Astrocyte of the hippocampus (primary cell): ENCODE data around the gene TDRD9.
"Not testable (repeated sequence)": the region's sequence is repeated elsewhere in the genome, so short reads cannot be mapped to it uniquely, and the experiment has no call there.

Source experiments
- DNase-seq: peaks from one replicate; pipeline ENCODE4 v3.0.0; 2011; ENCODE audit warnings: low read depth, low spot score

TDRD9 gene

DNA sequence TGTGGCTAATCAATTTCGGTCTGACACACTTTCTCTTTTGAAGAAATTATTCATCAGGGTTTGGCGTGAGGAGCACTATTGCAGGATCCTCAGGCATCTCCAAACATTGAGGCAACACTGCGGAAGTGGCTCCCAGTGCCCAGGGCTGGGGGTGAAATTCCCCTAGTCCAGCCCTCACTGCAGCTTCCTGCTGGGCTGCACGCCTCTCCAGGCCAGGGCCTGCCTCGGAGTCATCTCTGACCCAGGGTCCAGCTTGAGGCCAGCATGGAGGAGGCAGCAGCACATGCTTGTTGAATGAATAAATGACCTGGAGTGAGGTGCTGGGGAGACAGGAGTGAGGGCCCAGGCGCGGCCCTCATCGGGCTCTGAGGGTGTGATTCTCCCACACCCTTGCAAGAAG is 36.0 kb upstream of the TDRD9 start:
- no peak for DNase-seq

DNA sequence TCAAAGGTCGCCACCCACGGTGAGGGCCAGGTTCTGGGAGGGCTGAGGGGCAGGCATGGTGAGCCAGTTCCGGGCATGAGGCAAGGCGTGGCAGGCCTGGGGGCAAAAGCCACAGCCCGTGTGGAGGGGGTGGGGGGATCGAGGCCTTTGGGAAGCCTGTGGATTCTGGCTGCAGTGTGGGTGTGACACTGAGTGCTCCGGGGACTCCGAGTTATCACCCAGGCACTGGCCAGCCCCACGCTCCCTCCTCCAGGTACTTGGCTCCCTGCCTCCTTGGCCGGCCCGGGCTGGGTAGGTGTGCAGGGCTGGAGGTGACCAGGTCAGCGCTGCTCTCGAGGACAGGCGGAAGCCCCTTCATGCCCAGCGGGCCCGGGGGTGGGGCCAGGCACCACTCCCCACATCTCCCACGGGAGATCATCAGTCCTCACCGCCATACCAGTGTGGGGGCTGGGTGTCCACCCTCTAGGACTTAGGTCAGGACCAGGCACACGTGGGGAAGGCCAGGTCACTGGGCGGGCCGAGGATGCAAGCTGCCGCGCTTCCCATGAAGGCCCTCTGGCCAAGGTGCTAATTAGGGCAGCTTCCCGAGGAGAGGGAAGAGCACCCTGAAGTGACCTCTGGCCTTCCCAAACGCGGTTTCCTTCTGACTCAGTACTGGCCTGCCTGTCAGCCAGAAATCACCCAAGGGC is 34.1 kb upstream of the TDRD9 start:
- no peak for DNase-seq

DNA sequence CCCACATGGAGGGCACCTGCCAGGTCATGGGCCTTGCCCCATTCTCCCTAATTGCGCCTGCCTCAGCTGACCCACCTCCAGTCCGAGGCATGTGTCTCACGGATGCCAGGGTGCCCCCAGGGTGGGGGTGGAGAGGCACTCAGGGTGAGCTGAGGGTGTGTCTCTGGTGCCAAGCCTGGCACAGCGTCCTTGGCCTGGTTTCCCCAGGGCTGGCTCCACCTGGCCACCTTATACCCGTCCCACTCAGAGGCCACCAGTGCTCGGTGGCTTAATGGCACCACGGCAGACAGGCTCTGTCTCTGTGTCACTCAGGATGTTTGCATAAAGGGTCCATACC is 33.6 kb upstream of the TDRD9 start:
- DNase-seq: no peak

DNA sequence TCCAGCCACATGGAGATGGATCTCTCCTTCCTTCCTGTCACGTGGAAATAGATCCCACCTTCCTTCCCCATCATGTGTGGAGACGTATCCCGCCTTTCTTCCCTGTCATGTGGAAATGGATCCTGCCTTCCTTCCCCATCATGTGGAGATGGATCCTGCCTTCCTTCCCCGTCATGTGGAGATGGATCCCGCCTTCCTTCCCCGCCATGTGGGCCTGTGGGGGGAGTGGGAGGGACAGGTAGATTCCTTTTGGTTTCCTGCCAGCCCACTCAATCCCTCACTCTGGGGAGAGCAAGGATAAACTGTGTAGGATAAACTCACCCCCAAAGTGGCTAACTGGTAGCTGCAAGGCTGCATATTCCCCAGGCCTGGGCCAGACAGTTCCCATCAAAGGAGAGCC is 31.7 kb upstream of the TDRD9 start:
- no peak for DNase-seq

DNA sequence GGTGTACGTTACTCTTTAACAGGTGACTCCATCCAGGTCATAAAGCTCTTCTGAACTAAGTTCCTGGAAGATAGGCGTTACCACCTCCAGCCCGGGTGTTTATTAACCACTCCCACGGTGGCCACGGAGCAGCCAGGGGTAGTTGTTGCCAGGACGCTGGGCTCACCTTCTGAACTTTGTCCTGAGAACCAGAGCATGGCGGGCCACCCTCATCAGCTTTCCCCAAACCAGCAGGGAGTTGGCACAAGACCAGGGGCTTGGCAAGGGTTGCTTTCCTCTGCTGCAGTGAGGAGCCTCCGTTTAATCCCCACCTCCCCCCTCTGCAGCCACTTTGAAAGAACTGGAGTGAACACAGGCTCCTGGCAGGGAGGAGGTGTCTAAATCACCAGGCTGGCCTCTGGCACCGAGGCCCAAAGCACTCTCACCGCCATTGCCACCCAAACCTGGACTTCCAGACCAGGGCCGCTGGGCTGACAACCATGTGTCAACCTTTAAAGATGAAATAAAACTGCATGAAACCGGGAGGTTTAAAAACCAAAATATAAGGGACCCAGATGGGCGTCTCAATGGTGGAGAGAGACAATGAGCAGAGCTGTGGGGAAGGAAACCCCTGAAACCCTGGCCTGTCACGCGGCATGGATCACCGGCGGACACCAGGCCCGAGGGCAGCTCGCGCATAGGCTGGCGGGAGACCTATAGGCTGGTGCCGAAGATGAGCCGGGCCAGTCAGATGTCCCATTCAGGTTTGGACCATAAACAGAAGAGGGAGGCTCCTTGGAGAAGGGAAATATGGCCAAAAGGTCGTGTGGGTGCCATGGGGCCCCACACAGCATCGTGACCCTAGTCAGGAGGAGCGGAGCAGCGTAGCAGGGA is 30.9 kb upstream of the TDRD9 start:
- DNase-seq: no peak

DNA sequence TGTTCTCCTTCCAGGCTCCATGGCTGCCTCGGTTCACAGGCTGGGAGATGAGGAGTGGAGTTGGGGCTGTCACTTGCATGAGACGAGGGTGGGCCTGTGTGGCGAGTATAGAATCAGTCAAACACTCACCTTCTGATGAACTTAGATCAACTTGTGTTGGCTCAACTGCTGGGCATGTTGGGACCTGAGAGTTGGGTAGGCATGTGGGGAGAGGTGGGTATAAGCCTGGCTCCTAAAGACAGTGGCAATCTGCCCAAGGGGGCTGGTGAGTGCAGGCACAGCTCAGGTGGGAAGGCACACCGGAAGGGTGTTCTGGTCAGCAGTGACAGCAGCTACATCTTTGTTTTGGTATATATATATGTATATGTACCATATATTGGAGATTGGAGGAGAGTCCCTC is 30.1 kb upstream of the TDRD9 start:
- DNase-seq: no peak

DNA sequence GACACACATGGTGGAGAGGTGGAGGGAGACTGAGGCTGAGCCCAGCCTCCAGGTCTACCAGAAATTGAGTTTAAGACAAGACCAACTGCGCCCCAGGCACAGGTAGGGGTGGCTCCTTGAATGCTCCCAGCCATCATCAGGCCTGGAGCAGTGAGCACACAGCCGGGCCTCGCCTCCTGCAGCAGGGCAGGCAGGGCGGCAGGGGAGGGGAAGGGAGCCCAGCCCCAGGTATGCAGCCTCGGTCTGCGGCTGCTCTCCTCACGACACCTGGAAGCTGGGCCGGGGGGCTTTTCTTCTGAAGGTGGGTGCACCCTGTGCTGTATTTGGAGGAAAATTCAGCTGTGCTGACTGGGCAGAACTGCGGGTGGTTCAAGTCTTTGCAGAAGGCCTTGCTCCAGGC is 29.5 kb upstream of the TDRD9 start:
- DNase-seq: no peak

DNA sequence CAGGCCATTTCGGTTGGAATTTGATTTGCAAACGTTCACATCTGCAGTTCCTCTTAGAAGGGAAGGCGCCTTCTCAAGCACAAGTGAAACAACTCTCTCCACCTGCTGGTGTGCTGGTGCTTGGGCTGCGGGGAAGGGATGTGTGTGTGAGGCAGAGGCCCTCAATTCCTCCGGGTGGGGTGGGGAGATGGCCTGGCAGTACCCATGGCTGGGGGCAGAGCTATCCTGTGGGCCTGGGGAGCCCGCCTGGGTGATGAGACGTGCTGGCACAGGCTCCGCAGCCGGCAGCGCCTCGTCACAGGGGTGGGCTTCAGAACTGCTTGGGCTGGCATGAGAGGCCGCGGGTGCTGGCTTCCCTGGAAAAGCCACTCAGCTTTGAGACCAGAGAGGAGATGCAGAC is 28.9 kb upstream of the TDRD9 start:
- no peak for DNase-seq

DNA sequence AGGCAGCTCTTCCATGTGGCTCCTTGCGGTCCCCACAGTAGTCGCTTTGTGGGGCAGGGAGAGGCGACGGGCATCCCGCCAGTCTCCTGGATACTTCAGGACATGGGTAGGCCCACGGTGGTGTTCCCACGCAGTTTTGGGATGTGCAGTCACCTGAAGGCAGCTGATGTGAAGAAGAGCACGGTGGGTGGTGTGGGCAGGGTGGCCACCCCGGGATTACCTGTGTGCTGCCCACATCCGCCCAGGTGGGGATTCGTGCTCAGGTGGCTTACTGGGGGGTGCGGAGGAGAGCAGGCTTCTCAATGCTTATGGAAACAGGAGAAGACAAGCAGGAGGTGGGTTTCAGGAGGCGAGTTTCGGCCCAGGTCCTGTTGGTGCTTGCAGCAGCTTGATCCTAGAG is 28.4 kb upstream of the TDRD9 start:
- no peak for DNase-seq

DNA sequence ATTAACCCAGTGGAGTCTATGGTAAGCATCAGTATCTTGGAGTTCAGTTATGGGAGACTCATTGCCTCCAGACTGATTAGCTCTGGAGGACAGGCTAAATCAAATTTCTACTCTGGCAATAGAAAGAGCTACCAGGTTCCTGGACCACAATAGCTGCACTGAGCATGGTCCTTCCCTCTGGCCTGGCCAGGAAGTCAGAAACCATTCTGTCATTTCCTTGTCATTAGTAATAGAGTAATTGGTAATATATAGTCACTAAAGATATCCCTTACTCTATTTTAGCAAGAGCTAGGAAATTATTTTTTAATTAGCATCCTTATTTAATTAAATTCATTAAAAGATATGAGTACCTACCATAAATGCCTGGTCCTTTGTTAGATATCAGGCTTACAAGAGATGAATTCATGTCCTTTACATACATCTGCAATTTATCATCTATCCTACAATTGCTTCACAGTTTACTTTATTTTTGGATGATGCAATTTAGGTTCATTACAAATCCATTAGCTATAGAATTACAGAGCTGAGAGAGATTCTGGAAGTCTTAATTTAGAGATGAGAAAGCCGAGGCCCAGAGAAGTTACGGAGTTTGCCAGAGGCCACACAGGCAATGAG is 23.7 kb upstream of the TDRD9 start:
- DNase-seq: no peak

DNA sequence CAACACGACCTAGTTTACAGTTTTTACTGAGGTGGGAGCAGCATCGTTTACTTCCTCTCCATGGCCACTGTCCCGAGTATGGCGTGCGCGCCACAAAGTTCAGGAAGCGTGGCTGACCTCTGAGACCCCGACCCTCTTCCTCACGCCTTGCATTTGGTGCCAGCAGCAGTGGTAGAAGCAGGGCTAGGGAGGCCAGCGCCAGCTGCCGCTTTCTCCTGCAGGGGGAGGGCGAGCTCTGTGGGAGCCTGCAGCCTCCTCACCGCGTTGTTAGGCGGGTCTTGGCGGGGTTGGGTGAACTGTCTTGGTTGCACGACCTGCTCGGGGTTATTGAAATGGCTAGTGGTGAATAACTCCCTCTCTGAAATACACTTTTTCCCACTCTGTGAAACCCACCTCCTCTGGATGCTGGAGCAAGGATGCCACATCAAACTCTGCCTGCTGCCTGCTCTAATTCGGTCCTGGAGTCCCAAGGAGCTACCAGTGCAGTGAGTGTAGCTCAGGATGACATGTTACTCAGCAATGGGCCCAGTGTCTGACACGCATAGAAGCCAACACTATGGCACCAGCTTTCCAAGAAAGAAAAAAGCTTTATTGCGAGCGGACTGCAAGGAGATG is 22.3 kb upstream of the TDRD9 start:
- DNase-seq: no peak

DNA sequence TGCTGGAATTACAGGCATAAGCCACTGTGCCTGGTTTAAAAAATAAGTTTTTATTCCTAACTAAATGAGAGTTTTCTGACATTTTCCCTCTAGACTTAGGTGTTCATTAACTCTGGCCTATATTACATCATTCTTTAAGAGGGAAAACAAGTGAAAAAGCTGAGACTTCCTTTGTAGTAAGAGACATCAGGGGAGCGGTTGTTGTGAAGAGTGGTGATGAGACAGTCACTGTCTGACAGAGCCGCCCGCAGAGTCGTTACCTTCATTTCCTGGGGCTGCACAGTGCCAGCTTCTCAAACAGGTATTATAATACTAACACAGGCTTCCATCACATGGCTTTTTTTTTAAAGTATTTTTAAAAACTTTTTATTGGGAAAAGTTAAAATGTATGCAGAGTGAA is 19.7 kb upstream of the TDRD9 start:
- DNase-seq: no peak

DNA sequence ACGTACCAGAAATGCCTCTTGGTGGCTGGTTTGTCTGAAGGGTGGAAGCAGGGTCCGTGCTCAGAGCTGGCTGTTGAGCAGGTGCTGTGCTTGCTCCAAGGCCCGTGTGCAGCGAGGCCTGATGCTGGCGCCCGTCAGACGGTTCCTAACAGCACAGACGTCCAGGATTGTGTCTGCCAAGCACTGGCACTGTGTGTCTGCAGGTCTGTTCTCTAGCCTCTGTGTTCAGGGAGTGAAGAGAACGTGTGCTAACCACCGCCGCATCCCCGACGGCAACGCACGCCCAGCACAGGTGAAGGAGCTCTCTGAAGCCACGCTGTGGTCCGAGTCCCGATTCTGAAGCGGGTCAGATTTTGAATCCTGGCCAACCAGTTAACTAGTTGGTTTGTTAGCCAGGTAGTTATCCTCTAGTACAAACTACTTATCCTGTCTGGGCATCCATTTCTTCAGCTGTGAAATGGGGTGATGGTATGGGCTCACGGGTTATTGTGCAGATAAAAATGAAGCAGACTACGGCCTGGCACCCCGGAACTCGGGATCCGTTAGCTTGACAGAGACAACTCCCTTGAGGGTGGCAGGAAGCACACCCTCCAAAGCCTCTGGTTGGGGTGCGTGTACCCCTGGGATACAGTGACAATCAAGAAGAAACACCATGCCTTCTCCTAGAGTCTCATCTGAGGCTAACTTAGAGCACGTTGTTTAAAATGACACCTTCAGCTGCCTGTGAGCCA is 18.6 kb upstream of the TDRD9 start:
- DNase-seq: no peak

DNA sequence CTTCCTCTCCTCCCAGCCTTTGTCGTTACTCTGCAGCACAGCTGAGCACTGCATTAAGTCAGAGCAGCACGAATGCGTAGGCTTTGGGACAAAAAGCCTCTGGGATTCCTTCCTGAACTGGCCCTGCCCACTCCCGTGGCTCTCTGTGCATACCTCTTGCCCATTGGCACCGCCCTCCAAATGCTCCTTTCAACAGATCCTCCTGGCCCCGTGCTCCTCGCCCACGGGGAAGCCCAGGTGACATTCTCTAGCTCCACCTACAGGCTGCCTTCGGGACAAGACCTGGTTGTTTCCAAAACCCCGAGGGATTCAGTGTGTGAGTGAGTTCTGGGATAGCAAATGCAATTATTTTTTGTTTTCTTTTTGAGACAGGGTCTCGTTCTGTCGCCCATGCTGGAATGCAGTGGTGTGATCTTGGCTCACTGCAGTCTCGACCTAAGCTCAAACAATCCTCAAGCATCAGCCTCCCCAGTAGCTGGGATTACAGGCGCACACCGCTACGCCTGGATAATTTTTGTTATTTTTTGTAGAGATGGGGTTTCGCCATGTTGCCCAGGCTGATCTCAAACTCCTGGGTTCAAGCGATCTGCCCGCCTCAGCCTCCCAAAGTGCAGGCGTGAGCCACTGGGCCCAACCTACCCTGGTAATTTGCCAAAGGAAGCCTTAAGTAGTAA is 17.9 kb upstream of the TDRD9 start:
- peak; percentile 95 for DNase-seq

DNA sequence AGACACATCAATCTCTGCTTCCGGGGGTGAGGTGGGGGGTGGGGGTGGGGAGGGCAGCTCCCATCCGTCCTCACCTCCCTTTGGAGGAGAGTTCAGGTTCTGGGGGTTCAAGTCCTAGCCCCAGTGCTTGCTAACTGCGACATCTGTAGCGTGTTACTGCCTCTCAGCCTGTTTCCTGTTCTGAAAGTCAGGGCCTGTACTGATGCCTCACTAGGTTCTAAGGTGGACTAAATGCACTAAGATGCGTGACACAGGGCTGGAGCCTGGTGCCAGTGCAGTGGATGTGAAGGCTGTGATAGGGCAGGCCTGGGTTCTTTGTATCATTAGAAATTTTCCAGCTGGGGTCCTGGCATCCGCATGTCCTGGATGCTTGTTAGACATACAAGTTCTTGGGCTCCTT is 17.3 kb upstream of the TDRD9 start:
- no peak for DNase-seq

DNA sequence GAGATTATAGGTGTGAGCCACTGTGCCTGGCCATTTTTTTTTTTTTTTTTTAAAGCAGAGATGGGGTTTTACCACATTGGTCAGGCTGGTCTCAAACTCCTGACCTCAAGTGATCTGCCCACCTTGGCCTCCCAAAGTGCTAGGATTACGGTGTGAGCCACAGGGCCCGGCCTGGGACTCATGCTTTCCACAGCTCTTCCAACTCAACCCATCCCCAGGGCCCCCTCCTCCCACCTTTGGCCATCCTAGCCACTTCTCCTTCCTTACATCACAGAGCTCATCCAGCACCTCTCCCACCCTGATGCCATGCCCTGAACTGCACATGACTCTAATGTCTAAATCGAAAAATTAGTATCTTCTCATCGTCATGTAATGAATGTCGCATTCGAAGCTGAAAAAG is 12.6 kb upstream of the TDRD9 start:
- DNase-seq: no peak

DNA sequence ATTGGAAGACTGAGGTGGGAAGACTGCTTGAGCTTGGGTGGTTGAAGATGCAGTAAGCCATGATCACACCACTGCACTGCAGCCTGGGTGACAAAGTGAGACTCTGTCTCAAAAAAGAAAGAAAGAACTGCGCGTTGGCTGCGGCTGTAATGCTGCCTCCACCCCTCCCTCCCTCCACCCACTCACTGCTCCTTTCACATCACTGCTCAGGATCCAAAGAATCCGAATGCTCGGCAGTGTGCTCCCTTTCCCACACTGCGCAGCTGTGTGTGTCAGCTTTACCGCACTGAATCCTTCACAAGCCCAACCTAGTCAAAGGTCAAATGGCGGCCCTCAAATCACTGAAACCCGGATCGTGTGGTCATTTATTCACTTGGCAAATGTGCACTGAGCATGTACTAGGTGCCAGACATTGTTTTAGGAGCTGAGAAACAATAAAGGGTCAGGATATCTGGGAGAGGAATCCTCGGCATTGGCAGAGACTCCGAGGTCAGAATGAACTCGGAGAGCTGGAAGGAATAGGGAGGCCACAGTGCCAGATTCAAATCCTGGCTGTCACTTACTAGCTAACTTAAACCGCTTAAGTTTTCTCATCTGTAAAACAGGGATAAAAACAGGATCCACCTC is 11.5 kb upstream of the TDRD9 start:
- DNase-seq: no peak

DNA sequence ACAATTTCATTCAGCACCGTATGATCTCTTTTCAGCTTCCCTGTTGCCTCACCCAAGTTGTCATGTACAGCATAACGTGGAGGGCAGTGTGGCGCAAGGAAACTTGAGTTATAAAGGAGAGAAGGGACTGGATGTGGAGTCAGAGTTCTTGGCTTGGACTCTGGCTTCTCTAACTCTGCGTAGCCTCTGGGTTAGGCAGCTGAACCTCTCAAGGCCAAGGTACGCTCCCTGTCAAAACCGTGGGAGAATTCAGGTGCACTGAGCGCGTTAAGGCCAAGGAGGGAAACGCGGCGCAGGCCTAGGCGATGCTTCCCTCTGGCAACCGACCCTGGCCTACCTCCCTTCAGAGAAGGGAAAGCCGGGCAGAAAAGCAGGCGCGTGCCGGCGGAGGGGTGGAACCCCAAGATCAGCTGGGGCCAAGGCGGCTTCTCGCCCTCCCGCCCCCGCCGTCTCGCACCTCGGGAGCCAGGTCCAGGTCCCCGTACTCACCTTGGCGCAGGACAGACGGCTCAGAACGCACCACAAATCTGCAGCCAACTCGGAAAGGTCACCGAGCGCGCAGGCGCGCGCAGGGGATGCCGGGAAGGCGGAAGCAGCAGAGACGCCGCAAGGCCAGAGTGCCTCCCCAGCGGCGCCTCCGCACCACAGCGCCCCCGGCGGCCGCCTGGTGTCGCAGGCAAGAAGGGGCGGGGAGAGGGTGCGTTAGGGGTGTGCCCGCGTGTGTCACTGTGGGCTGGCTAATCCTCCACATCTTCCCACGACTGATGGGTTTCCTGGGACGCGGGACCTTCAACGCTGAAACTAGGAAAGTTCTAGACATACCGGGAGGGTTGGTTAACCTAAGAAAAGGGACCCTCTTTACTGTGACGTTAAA is 7.0 kb upstream of the TDRD9 start:
- peak; percentile 98 for DNase-seq

DNA sequence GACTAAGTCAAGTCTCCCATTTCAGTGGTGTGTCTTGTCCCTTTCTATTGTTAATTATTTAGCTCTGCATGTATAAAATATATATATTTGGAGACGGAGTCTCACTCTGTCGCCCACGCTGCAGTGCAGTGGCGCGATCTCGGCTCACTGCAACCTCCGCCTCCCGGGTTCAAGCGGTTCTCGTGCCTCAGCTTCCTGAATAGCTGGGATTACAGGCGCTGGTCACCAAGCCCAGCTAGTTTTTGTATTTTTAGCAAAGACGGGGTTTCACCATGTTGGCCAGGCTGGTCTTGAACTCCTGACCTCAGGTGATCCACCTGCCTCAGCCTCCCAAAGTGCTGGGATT is 6.4 kb upstream of the TDRD9 start:
- not testable (repeated sequence) for DNase-seq

DNA sequence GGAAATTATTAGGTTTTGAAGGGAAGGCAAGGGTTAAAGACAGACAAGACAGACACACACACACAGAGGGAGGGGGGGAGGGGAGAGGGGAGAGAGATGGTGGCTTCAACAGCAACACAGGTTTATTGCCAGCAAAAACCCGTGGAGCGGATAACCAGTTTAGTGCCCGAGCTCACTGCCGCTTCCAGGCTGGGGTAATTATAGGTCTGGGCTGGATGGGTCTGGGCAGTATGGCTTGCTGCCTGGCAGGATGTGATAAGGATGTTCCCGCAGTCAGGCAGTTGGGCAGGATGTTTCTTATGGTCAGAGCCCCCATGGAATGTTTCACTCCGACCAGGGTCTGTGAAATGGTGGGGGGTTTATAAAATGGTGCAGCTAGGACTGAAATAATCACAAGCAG is 4.4 kb upstream of the TDRD9 start:
- DNase-seq: no peak
